ENCODE results near the gene CD247.
A peak's percentile ranks its signal among the peaks of the same experiment; 100 is the strongest.

CD247 gene

GRCh38 chr1:167455786-167456446, 62.4 kb downstream of the CD247 start:
- DNase-seq, result peak; percentile 20

DNA sequence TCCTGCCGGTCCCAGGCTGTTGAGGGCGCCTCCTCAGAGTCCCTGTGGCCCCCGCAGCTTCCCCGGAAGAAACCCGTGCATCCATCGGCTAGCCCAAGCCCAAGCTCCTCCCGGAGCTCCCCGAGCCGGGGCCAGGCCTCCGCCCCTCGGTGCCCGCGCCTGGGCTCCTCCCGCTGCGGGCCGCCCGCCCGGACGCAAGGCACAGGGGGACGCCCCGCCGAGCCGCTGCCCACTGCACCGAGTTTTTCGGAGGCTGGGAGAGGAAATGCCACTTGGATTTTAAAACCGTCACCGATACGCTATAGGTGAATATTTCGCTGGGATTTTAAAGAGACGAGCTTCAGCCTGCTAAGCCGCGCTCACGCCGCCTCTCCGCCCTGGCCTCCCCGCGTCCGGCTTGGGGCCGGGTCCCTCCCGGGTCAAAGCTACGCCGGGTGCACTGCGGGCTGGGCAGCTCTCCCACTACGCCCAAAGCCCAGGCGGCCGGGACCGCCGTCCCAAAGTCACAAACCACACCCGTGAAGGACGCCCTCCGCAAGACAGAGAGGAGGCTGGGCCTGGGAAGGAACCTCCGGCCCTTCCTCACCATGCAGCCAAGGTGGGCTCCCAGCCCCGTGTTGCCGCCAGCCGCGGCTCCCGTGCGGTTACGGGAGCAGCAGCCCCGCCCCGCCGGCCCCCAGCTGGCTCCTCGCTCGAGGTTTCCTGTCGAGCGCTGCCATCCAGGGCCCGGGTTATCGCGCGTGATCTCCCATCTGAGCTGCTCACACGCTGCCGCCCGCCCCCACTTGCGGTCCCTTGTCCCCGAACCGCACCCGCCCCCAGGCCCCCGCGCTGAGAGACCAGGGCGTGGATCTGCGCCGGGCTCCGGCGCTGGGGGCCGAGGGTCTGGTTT, 63.2 kb downstream of the CD247 start:
- peak; percentile 15 for DNase-seq

GRCh38 chr1:167454304-167454893, 63.9 kb downstream of the CD247 start:
- DNase-seq, result peak; percentile 30

DNA sequence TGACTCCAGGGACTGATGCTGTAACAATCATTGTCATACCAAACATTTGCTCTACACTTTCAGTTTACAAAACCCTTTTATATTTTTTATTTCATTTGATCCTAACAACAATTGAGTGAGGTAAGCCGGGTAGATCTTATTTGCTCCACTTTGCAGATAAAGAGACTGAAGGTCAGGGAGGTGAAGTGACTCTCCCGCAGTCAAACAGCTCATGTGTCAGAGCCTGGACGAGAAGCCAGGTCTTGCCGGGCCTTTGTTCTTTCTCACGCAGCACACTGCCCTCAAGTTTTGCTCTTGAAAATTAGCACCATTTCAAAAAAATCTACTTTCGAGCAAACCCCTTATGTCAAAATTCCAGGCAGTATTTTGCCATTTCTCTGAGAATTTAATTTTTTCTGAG, 65.2 kb downstream of the CD247 start:
- no peak for DNase-seq

DNA sequence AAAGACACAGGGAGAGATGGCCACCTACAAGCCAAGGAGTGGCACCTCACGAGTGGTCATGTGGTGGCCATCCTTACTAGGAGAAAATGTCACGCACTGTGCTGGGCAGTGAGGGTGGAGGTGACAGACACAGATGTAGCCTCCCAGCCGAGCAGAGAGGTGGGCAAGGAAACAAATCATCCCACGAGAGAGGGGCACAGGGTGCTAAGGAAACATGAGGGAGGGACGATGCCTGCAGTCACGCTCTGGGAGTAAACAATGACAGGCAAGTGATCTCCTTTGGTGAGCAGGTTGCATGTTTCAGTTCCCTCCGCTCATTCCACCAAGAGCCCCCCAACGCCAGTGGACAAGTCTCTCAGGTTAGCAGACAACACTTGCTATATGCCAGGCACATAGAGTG, 65.8 kb downstream of the CD247 start:
- DNase-seq, result no peak

DNA sequence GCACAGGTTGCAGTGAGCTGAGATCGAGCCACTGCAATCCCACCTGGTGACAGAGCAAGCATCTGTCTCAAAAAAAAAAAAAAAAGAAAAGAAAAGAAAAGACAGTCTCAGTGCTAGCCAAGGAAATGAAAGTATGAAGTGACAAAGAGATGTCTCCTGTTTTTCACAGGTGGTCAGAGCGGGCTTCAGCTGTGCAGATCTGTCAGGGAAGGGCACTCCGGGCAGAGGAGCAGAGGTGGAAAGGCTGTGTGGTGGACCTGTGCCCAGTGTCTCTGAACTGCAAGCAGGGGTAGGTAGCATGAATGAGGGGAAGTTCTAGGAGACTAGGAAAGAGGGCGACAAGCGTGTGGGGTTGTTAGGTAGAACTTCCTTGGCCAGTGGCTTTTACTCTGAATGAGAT, 67.5 kb downstream of the CD247 start:
- DNase-seq, result no peak

DNA sequence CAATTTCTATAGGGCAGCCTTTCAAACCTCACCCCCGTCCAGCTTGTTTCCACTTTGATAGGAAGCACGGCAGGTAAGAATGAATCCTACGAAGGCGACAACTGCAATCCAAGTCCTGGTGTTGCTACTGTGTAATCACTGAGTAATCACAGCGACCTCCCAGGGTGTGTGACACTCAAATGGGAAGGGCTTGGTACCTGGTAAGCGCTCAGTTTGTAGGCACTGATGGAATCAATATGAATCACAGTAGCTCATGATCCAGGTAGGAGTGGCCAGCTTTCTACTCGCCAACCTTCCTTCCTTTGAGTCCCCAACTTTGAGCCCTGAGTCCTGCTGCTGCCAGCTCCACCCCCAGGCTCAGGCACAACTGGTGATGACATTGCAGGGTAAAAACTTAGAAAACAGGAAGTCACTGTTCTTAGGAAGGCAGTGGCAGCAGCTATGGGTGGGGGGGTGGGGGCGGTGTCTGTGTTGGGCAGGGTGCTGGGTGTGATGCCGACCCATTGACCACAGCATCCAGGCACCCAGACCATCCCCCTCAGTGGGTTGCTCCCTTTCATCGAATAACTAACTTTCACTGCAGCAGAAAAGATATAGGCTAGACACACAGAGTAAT, 70.7 kb downstream of the CD247 start:
- DNase-seq, result no peak

GRCh38 chr1:167446966-167447365, 71.4 kb downstream of the CD247 start:
- no peak for DNase-seq

GRCh38 chr1:167443757-167444156, 74.6 kb downstream of the CD247 start:
- DNase-seq, result no peak

- no peak for DNase-seq
Measured at GRCh38 chr1:167442854-167443565, 75.3 kb downstream of the CD247 start.

DNA sequence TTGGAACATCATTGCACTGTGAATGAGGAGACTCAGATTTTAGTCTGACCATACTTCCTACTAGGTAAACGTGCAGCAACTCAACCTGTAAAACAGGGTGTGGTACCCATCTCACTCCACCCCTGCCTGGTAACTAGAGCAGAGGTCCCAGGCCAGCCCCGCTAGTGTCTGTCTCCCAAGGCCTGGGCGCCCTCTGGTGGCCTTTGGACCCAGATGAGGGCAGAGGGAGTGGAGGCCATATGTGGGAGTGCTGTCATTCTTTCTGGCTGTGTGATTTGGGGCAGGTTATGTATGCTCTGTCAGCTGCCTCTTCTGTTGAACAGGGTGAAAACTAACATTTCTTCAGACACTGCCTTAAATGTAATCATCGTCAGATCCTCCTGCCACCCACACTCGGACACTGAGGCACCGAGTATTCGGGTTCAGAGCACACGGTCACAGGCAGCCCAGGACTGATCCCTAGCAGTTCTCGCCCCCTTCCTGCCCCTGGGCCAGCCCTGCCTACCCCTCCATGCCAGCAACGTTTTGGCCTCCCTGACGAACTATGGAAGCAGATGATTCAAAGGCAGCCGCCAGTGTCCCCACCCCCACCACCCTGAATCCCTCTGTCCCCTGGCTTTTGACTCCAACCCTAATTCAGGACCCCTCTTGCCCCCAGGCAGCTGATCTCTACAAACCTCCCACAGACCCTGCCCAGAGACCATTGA, 76.0 kb downstream of the CD247 start:
- peak; percentile 38 for DNase-seq

DNA sequence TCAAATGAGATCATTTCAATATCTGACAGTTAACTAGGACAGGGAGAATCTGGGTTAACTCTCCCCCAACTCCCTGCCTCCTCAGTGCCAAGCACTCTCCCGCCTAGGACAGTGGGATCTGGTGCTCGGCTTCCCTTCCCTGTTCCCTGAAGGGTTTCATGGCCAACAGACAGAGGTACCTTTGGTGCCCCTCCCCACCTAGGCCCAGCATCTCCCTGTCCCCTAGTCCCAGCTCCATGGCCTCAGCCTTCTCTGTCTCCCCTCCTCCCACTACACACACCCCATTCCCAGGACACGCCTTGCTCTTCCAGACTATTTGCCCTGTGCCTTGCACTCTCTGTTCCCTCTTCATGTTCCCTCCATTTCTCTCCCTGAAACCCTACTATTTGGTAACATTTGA, 77.1 kb downstream of the CD247 start:
- no peak for DNase-seq

- DNase-seq, result no peak
Measured at GRCh38 chr1:167440776-167441175, 77.6 kb downstream of the CD247 start.

DNA sequence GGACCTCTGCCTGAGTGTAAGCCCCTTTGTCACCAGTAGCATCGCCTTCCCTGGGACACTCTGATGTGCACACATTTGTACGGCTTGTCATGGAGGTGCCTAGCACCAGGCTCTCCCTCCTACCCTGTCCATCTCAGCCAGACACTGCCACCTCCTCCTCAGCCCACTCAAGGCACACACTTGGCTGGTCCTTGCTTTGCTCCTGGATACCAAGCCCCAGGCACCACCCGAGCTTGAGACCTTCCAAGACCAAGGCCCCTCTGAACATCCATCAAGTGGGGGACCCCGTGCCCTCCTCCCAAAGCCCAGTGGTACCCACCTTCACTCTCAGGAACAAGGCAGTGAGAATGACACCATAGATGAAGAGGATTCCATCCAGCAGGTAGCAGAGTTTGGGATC, 78.0 kb downstream of the CD247 start:
- DNase-seq, result no peak

DNA sequence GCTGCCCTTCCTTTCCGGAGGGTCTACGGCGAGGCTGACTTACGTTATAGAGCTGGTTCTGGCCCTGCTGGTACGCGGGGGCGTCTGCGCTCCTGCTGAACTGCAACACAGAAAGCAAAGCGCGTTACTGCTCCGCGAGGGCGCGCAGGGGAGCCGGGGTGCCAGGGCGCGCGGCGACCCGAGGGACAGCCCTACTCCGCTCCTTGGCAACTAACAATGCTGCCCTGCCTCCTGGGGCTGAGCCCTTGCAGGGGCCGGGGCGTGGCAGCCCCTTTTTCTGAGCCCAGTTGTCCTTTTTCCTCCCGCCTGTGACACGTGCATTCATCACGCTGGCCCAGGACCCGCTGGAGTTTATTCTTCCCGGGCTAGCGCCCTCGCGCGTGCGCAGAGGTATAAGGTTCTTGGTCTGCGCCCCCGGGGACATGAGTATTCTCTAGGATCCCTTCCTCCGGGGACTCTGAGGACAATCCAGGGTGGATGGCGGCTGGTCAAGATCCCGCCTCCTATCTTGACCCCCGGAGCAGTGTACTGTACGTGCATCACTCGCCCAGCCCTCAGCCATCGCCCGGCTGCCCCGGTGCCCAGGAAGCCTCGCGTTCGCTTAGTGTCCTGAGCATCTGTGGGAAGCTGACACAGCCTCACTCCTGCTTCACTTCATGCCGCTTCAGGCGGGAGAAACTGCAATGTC, 78.9 kb downstream of the CD247 start:
- peak; percentile 40 for DNase-seq

DNA sequence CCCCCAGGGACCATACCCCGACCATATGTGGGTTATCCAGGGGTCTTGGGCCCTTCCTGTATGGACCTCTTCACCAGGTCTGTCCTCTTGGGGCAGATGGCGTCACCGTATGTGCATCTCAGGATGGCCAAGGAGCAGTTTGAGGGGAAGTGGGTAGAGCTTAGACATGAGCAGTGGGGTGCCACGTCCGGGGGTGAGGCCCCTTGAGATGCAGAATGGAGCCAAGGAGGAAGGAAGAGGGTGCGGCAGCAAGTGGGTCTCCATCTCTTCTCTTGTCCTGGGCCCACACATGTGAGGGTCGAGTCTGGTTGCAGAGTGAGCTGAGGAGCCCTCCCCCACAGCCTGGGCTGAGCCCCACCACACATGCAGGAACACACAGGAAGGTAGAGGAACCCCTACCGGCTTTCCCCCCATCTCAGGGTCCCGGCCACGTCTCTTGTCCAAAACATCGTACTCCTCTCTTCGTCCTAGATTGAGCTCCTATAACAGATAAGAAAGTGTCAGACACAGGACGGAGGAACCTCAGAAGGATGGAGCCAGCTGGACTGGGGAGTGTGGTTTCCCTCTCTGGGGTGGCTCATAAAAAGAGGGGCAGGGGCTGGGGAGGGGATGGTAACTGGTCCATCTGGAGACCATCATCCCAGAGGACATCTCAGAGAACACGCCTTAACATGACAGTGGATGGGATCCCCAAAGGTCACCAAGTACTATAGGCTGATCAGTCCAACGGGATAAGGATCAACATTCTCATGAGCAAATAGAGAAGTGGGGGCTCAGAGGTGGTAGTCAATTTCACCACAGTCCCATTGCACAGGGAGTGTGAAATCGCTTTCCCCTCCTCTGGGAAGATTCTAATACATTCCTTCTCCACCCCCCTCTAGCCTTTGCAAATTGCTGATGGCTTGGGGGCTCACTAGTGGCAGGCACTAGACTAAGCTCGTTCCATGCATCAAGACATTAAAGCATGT, 79.9 kb downstream of the CD247 start:
- no peak for DNase-seq

DNA sequence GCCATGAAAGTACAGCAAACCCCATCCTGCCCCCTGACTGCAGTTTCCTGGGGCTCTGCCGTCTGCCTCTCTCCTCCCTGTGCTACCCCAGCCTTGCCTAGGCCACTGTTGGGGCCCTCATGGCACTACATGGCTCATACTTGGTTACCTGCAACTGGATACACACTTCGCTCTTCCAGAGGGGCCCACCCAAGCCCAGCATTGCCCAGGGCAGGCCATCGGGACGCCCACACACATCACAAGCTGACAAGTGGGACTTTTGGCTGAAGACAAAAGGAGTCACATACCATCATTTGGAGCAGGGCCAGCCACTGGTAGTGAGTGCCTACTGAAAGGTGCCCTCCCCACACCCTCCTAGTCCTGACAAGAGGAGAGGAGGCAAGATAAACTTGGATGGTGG, 82.8 kb downstream of the CD247 start:
- DNase-seq, result no peak

DNA sequence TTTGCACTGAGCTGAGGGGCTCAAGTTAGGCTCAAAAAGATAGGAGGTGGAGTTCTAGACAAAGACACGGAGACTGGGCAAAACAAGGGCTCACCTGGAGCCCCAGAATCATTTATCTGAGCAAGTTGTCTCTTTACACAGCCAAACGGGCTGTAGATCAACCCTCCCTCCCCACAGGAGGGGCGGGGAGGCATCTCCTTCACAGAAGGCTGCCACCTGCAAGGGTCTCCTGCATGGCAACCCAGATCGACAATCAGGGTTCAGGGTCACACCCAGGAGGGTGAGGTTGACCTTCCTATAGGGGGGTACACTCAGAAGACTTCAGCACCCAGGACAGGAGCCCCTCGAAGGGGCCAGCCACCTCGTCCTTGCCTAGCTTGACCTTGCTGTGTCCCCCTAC, 84.0 kb downstream of the CD247 start:
- DNase-seq, result no peak

- no peak for DNase-seq
Measured at GRCh38 chr1:167433884-167434283, 84.4 kb downstream of the CD247 start.

DNA sequence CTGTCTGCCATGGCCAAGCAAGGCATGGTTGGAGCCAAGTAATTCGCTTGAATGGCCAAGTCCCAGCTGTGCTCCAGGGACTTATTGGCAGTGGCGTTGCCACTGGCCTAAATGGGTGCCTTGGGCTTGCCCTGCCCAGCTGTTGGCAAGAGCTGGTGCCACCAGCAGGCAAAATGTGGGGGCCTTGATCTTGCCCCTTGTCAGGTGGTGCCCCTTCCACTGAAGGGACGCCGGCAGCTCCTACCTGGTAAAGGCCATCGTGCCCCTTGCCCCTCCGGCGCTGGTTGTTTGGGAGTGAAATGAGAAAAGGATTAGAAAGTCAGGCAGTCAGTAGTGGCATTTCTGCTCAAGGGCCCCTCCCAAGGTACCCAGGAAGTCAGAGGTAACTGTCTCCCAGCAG, 85.5 kb downstream of the CD247 start:
- DNase-seq, result no peak

Data from DMS79 treated with DMSO at 0.1 percent for 48 hours (cell line).